ENCODE results near the gene ZNF600. TPM values are rescaled to one million over a fixed set of nuclear protein-coding genes. Genes with fewer than 3 reads are reported as not detected.
A peak's percentile ranks its signal among the peaks of the same experiment; 100 is the strongest.
"Not testable (repeated sequence)": the region's sequence is repeated elsewhere in the genome, so short reads cannot be mapped to it uniquely, and the experiment has no call there.

ZNF600 gene
- polyA plus RNA-seq, 3 donors, result 1.9 to 9.2 (median 2.5) TPM

- peak within 1 kb of the TSS; percentile 80 to 93 for H3K27ac ChIP-seq (ENCODE audit: low read depth in 1 of 2, low read length in 2 of 2)
- H2AFZ ChIP-seq (ENCODE audit: insufficient read depth, low read depth, low read length, poor library complexity, severe bottlenecking), result peak within 1 kb of the TSS; percentile 93
- H3K36me3 Mint-ChIP-seq, result peaks cover 3 to 20% of the 10 kb centered on the region in 2 donors
- H3K9me3 ChIP-seq (replicated peaks in 1 of 2; ENCODE audit: control insufficient read depth in 1 of 2, insufficient read depth in 1 of 2, low read length in 2 of 2), result peaks cover 12 to 31% of the 10 kb centered on the region in 2 donors
- WGBS (ENCODE audit: insufficient coverage), result 0% methylated on average over 19 of the region's 38 CpGs
- peaks cover 11 to 19% of the 10 kb centered on the region in 2 donors for H3K4me1 ChIP-seq (ENCODE audit: control insufficient read depth in 1 of 2, insufficient read depth in 2 of 2, low read length in 2 of 2)
- intact Hi-C loops (cut with micrococcal nuclease), result loop anchor here (5.0 to 10.0 kb wide), 4 partner anchors 203 to 470 kb away; partner anchors contain the start of genes ZNF665 (in 1 of the 2), ZNF766 (in 1 of the 2) and ZNF816 (in 1 of the 2)
- peak within 1 kb of the TSS; percentile 85 to 94 for H3K4me3 Mint-ChIP-seq
- H3K4me1 Mint-ChIP-seq, result peaks cover 21% of the 10 kb centered on the region
- no peaks in the 10 kb centered on the region for H3K27me3 ChIP-seq (ENCODE audit: control insufficient read depth in 2 of 2, insufficient read depth in 2 of 2, low read length in 2 of 2)
- peak within 1 kb of the TSS; percentile 88 to 97 (median 94) for H3K27ac Mint-ChIP-seq
- DNase-seq, result peak; percentile 91 to 94 (median 93)
- peak within 1 kb of the TSS; percentile 89 for H3K9ac ChIP-seq (ENCODE audit: insufficient read depth, low read length, poor library complexity, severe bottlenecking)
- TF ChIP-seq CTCF (IDR thresholded peaks at IDR 0.05), result peak; percentile 77
- H3K4me2 ChIP-seq (replicated peaks; ENCODE audit: extremely low read depth, low read length, poor library complexity, severe bottlenecking), result peak within 1 kb of the TSS; percentile 91
- H3K9me3 Mint-ChIP-seq, result peaks cover 8 to 69% (median 46%) of the 10 kb centered on the region in 7 donors
- H4K20me1 ChIP-seq (ENCODE audit: insufficient read depth, low read length), result no peaks in the 10 kb centered on the region
- peaks cover 0 to 5% of the 10 kb centered on the region in 2 donors for H3K36me3 ChIP-seq (replicated peaks in 1 of 2; ENCODE audit: control insufficient read depth in 1 of 2, insufficient read depth in 2 of 2, low read length in 2 of 2)
- H3K79me2 ChIP-seq (ENCODE audit: insufficient read depth, low read length), result peaks cover 40% of the 10 kb centered on the region
- H3K27me3 Mint-ChIP-seq (ENCODE audit: low read depth in 3 of 3), result peaks cover 0 to 3% (median 0%) of the 10 kb centered on the region in 3 donors
- H3K4me3 ChIP-seq (replicated peaks in 1 of 3; ENCODE audit: low read depth in 2 of 3, low read length in 3 of 3), result peak within 1 kb of the TSS; percentile 83 to 97 (median 94)
Observed at GRCh38 chr19:52734893-52735661, 51.5 kb downstream of the ZNF600 start, which contains the start of gene ZNF611. Gene ZNF611 (minus strand): TSS chr19:52735044. CDS start chr19:52715894, 19,150 bp downstream.

- Histone ChIP-seq H3K4me2 (replicated peaks; ENCODE audit: extremely low read depth, low read length, poor library complexity, severe bottlenecking) (peak overlapping the region; percentile 91), H3K4me1 (ENCODE audit: control insufficient read depth in 1 of 2, insufficient read depth in 2 of 2, low read length in 2 of 2) (peaks cover 11 to 19% of the 10 kb centered on the region in 2 donors), H3K79me2 (ENCODE audit: insufficient read depth, low read length) (peaks cover 44% of the 10 kb centered on the region), H3K9ac (ENCODE audit: insufficient read depth, low read length, poor library complexity, severe bottlenecking) (peak overlapping the region; percentile 89), H3K27me3 (ENCODE audit: control insufficient read depth in 2 of 2, insufficient read depth in 2 of 2, low read length in 2 of 2) (no peaks in the 10 kb centered on the region), H4K20me1 (ENCODE audit: insufficient read depth, low read length) (no peaks in the 10 kb centered on the region), H3K27ac (ENCODE audit: low read depth in 1 of 2, low read length in 2 of 2) (peak overlapping the region; percentile 80 to 93), H3K9me3 (replicated peaks in 1 of 2; ENCODE audit: control insufficient read depth in 1 of 2, insufficient read depth in 1 of 2, low read length in 2 of 2) (peaks cover 10 to 29% of the 10 kb centered on the region in 2 donors), H3K36me3 (replicated peaks in 1 of 2; ENCODE audit: control insufficient read depth in 1 of 2, insufficient read depth in 2 of 2, low read length in 2 of 2) (peaks cover 0 to 8% of the 10 kb centered on the region in 2 donors), H2AFZ (ENCODE audit: insufficient read depth, low read depth, low read length, poor library complexity, severe bottlenecking) (peak overlapping the region; percentile 93), H3K4me3 (replicated peaks in 1 of 3; ENCODE audit: low read depth in 2 of 3, low read length in 3 of 3) (peak overlapping the region; percentile 83 to 97 (median 94))
- no peak for TF ChIP-seq CTCF (IDR thresholded peaks at IDR 0.05)
- WGBS (ENCODE audit: insufficient coverage), result under 1% methylated on average over 38 of the region's 39 CpGs
- peaks cover 6 to 66% (median 43%) of the 10 kb centered on the region in 7 donors for H3K9me3 Mint-ChIP-seq
- no peak for DNase-seq
- peak overlapping the region; percentile 85 to 94 for H3K4me3 Mint-ChIP-seq
- peaks cover 21% of the 10 kb centered on the region for H3K4me1 Mint-ChIP-seq
- H3K27me3 Mint-ChIP-seq (ENCODE audit: low read depth in 3 of 3), result peaks cover 0 to 3% (median 0%) of the 10 kb centered on the region in 3 donors
- peaks cover 7 to 24% of the 10 kb centered on the region in 2 donors for H3K36me3 Mint-ChIP-seq
- peak overlapping the region; percentile 88 to 97 (median 94) for H3K27ac Mint-ChIP-seq
- intact Hi-C loops (cut with micrococcal nuclease), result loop anchor here (5.0 to 10.0 kb wide), 4 partner anchors 202 to 470 kb away; partner anchors contain the start of genes ZNF665 (in 1 of the 2), ZNF766 (in 1 of the 2) and ZNF816 (in 1 of the 2)
Observed at GRCh38 chr19:52734331-52734892, 52.2 kb downstream of the ZNF600 start.

GRCh38 chr19:52726051-52726450 is 60.5 kb downstream of the ZNF600 start:
- H3K4me3 Mint-ChIP-seq; H3K27ac Mint-ChIP-seq; H3K27me3 ChIP-seq (ENCODE audit: control insufficient read depth in 2 of 2, insufficient read depth in 2 of 2, low read length in 2 of 2); H3K4me2 ChIP-seq (replicated peaks; ENCODE audit: extremely low read depth, low read length, poor library complexity, severe bottlenecking); H3K4me1 ChIP-seq (ENCODE audit: control insufficient read depth in 1 of 2, insufficient read depth in 2 of 2, low read length in 2 of 2); DNase-seq; H4K20me1 ChIP-seq (ENCODE audit: insufficient read depth, low read length); H3K9ac ChIP-seq (ENCODE audit: insufficient read depth, low read length, poor library complexity, severe bottlenecking); H3K27ac ChIP-seq (ENCODE audit: low read depth in 1 of 2, low read length in 2 of 2); H3K4me1 Mint-ChIP-seq; H3K4me3 ChIP-seq (replicated peaks in 1 of 3; ENCODE audit: low read depth in 2 of 3, low read length in 3 of 3); intact Hi-C loops (cut with micrococcal nuclease); H3K27me3 Mint-ChIP-seq (ENCODE audit: low read depth in 3 of 3); H2AFZ ChIP-seq (ENCODE audit: insufficient read depth, low read depth, low read length, poor library complexity, severe bottlenecking): not testable (repeated sequence)
- H3K36me3 Mint-ChIP-seq, result peaks cover 75 to 91% of the 10 kb centered on the region in 2 donors
- 99% methylated on average over 8 of the region's 16 CpGs for WGBS (ENCODE audit: insufficient coverage)
- H3K9me3 Mint-ChIP-seq, result peaks cover 25 to 84% (median 66%) of the 10 kb centered on the region in 7 donors
- peaks cover 57 to 68% of the 10 kb centered on the region in 2 donors for H3K36me3 ChIP-seq (replicated peaks in 1 of 2; ENCODE audit: control insufficient read depth in 1 of 2, insufficient read depth in 2 of 2, low read length in 2 of 2)
- peaks cover 26 to 66% of the 10 kb centered on the region in 2 donors for H3K9me3 ChIP-seq (replicated peaks in 1 of 2; ENCODE audit: control insufficient read depth in 1 of 2, insufficient read depth in 1 of 2, low read length in 2 of 2)
- H3K79me2 ChIP-seq (ENCODE audit: insufficient read depth, low read length), result peaks cover 21% of the 10 kb centered on the region
